MCF 10A (cell line): ENCODE results near the gene CCDC190. TPM values are rescaled to one million over a fixed set of nuclear protein-coding genes. Genes with fewer than 3 reads are reported as not detected.

Experiments
- Bru-seq: library from RNA; stranded (reverse); fragments of 400-500 nt; gene quantifications from one replicate; lab custom pipeline; 2021; lab: Mats Ljungman, UMichigan
- BruChase-seq, 2 experiments: library from RNA; stranded (reverse); fragments of 400-500 nt; gene quantifications; one replicate each; lab custom pipeline; 2021; lab: Mats Ljungman, UMichigan
- BruUV-seq: library from RNA; stranded (reverse); fragments of 400-500 nt; replicated peaks from 2 replicates; lab custom pipeline; 2021; lab: Mats Ljungman, UMichigan
- CTCF ChIA-PET: fragments of 300-600 bp; sonication (Branson Sonifier 250); formaldehyde crosslinking; extraction: SDS; loops from one replicate; lab custom pipeline; 2021; ENCODE audit warnings: antibody characterized with exemption, inconsistent platforms; lab: Yijun Ruan, JAX
- POLR2A ChIA-PET: fragments of 300-600, 350-650 bp; sonication (Branson Sonifier 250); formaldehyde crosslinking; extraction: SDS; loops from one replicate; lab custom pipeline; 2020; ENCODE audit warnings: antibody characterized with exemption, inconsistent platforms; lab: Yijun Ruan, JAX
- DNase-seq: peaks from one replicate; pipeline ENCODE4 v3.0.0-alpha.2; 2018; ENCODE audit not compliant: unreplicated experiment
- H3K27ac Mint-ChIP-seq: one replicate; pipeline ENCODE4 v1.8.0; 2022; ENCODE audit warnings: mild to moderate bottlenecking, low read depth, mixed read lengths; ENCODE audit not compliant: unreplicated experiment
- H3K27me3 Mint-ChIP-seq: one replicate; pipeline ENCODE4 v1.8.0; 2022; ENCODE audit warnings: mixed read lengths; ENCODE audit not compliant: insufficient read depth, unreplicated experiment
- H3K36me3 Mint-ChIP-seq: one replicate; pipeline ENCODE4 v1.8.0; 2022; ENCODE audit warnings: mild to moderate bottlenecking, moderate library complexity, mixed read lengths; ENCODE audit not compliant: insufficient read depth, unreplicated experiment
- H3K4me1 Mint-ChIP-seq: one replicate; pipeline ENCODE4 v1.8.0; 2022; ENCODE audit warnings: mixed read lengths; ENCODE audit not compliant: insufficient read depth, unreplicated experiment
- H3K4me3 Mint-ChIP-seq: one replicate; pipeline ENCODE4 v1.8.0; 2022; ENCODE audit warnings: mild to moderate bottlenecking, moderate library complexity, mixed read lengths; ENCODE audit not compliant: unreplicated experiment
- H3K9me3 Mint-ChIP-seq: one replicate; pipeline ENCODE4 v1.8.0; 2022; ENCODE audit warnings: mixed read lengths; ENCODE audit not compliant: unreplicated experiment
- CTCF ChIP-seq: fragments of 200-600 bp; IDR thresholded peaks from one replicate; pipeline ENCODE4 v1.8.0; 2022; ENCODE audit warnings: antibody characterized with exemption, mild to moderate bottlenecking; ENCODE audit not compliant: unreplicated experiment
- intact Hi-C: fragments of 100-400 bp; cut with micrococcal nuclease; formaldehyde crosslinking; loops from 2 replicates; pipeline ENCODE4 v1.14.1; 2022
- long read RNA-seq: library from polyadenylated mRNA; stranded (forward); transcript quantifications from one replicate; pipeline ENCODE4 v2.0.0, GENCODE V29; 2022
- total RNA-seq: library from RNA; stranded (reverse); gene quantifications from 2 replicates; pipeline ENCODE4 v1.2.3, GENCODE V29; 2022

CCDC190 gene, protein sequence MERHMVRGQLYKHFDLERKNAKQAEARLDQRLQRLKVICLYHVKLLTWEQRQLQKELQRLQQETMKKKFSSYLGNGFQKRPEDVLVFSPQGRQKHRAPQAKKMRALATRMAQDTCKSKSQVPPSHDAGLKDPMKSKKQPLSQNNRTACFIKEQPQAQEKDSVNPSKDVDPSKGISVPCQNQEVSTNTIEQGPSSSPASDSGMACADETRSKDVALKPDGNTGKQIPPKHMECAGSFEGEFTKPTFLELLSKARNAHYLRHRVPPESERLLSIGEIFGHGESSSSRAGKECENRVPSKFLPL
- total RNA-seq: not detected in 2 replicates
- percentile 6 among the genes with signal in this experiment for Bru-seq, nascent RNA
- not detected for BruChase-seq, experiment 1, labeled RNA remaining after a 6-hour chase
- percentile 9 among the genes with signal in this experiment for BruChase-seq, experiment 2, labeled RNA remaining after a 2-hour chase
- long read RNA-seq: 0 reads

DNA sequence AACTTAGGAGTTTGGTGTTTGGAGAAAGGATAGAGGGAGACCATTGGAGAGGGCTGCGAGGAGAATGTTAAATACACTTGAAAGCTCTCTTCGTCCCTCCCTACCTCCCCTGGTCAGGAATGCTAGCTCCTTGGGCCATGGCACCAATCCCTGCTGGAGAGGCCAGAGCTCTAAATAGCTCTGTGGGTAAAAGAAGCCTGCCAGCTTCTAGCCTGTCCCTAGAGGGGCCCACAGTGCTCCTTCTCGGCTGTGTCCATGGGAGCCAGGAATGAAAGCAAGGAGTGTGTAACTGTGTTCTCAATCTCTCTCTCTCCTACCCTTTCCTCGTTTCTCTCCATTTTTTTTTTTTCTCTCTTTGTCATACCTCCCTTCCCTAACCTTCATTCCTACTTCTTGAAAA lies at the start of gene CCDC190:
CCDC190 (minus strand) TSS at position 75 of the 400 bp plus-strand sequence. CDS start 1,529 bp downstream, outside the sequence.
- ChIA-PET POLR2A (interaction anchor here (0.6 to 0.8 kb wide), 2 partner anchors 331 to 461 kb away, joined by 3 to 4 read pairs; partner anchors contain the start of gene NUF2), CTCF (interaction anchor here (0.8 to 9.7 kb wide), 12 partner anchors 8 to 454 kb away, joined by 3 to 107 read pairs (median 6); partner anchors contain the start of gene RGS4)
- peaks cover 8% of the 10 kb centered on the region for H3K9me3 Mint-ChIP-seq
- no peak within 1 kb of the TSS for H3K4me3 Mint-ChIP-seq
- no peaks in the 10 kb centered on the region for H3K36me3 Mint-ChIP-seq
- TF ChIP-seq CTCF: no peak
- peaks cover 17% of the 10 kb centered on the region for H3K4me1 Mint-ChIP-seq
- intact Hi-C loops: no loop called here
- no peak within 1 kb of the TSS for H3K27ac Mint-ChIP-seq
- BruUV-seq: no TSS peak
- peaks cover 52% of the 10 kb centered on the region for H3K27me3 Mint-ChIP-seq
- DNase-seq: no peak

DNA sequence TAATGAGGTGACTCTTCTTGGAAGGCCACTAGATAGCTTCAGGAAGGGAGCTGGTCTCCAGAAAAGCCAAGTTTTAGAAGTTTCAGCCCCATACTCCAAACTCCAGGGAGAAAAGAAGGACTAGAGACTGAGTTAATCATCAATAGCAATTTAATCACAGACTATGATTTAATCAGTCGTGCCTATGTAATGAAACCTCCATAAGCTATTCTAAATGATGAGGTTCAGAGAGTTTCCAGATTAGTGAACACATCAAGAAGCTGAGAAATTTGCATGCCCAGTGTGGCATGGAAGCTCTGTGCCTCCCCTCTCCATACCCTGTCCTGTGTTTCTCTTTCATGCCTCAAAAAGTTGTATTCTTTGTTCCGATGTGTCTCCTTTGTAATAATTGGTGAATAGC lies 49.2 kb upstream of the CCDC190 start:
- no peak for TF ChIP-seq CTCF
- no peak overlapping the region for H3K4me3 Mint-ChIP-seq
- no peak overlapping the region for H3K27ac Mint-ChIP-seq
- no TSS peak for BruUV-seq
- no peak for DNase-seq
- ChIA-PET POLR2A (interaction anchor here (0.9 kb wide), 1 partner anchor 411 kb away, joined by 3 read pairs; no protein-coding TSS in a partner anchor), CTCF (interaction anchor here (0.6 to 1.8 kb wide), 10 partner anchors 10 to 1670 kb away, joined by 3 to 7 read pairs (median 4); no protein-coding TSS in a partner anchor)
- H3K4me1 Mint-ChIP-seq: peaks cover 22% of the 10 kb centered on the region
- H3K36me3 Mint-ChIP-seq: no peaks in the 10 kb centered on the region
- peaks cover 24% of the 10 kb centered on the region for H3K9me3 Mint-ChIP-seq
- H3K27me3 Mint-ChIP-seq: no peaks in the 10 kb centered on the region
- intact Hi-C loops: no loop called here

DNA sequence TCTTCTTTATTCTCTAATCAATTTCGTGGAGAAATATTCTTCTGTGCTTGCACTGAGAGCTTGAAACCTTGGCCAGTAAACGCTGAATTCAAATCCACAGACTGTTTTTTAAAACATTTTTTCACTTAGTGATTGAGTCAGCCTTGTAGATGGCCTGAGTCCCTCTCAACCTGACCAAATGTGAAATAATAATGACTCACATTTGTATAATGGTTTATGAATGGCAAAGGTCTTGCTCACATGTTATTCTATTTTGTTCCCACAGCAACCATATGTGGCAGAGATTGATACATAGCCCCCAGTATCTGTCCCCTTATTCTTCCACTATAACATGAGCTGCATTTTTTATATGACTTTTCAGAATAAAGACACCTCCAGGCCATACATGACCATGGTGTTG lies 47.8 kb upstream of the CCDC190 start:
- DNase-seq: peak; percentile 77
- no peaks in the 10 kb centered on the region for H3K36me3 Mint-ChIP-seq
- CTCF ChIA-PET: interaction anchor here (0.8 to 2.7 kb wide), 3 partner anchors 29 to 62 kb away, joined by 3 to 7 read pairs (median 7); no protein-coding TSS in a partner anchor
- H3K4me3 Mint-ChIP-seq: no peak overlapping the region
- POLR2A ChIA-PET: interaction anchor here (0.7 kb wide), 1 partner anchor 40 kb away, joined by 3 read pairs; no protein-coding TSS in a partner anchor
- peak overlapping the region; percentile 94 for H3K27ac Mint-ChIP-seq
- no peak for TF ChIP-seq CTCF
- H3K9me3 Mint-ChIP-seq: peaks cover 18% of the 10 kb centered on the region
- BruUV-seq: no TSS peak
- peaks cover 26% of the 10 kb centered on the region for H3K4me1 Mint-ChIP-seq
- H3K27me3 Mint-ChIP-seq: no peaks in the 10 kb centered on the region
- intact Hi-C loops: no loop called here

DNA sequence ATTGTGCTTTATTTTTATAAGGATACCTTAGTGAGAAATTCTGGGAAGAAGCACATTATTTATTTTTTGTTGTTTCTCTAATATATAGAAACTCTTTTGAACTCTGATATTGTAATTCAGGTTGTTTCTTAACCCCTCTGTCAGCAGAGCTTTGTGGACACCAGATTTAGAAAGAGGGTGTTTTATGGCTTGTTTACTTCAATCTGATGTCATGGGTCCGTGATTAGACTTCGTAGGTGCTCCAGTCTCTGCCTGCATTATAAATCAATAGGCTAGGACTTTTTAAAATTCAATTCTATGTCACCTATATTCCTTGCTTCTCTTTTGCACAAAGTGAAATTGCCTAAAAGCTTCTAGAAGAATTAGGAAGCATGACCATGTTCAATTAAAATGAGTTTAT lies 47.3 kb upstream of the CCDC190 start:
- H3K4me3 Mint-ChIP-seq: no peak overlapping the region
- H3K9me3 Mint-ChIP-seq: peaks cover 18% of the 10 kb centered on the region
- H3K4me1 Mint-ChIP-seq: peaks cover 26% of the 10 kb centered on the region
- no peaks in the 10 kb centered on the region for H3K36me3 Mint-ChIP-seq
- TF ChIP-seq CTCF: no peak
- POLR2A ChIA-PET: interaction anchor here (0.7 kb wide), 1 partner anchor 40 kb away, joined by 3 read pairs; no protein-coding TSS in a partner anchor
- BruUV-seq: no TSS peak
- DNase-seq: no peak
- CTCF ChIA-PET: interaction anchor here (0.8 to 2.7 kb wide), 3 partner anchors 30 to 61 kb away, joined by 3 to 7 read pairs (median 7); no protein-coding TSS in a partner anchor
- H3K27me3 Mint-ChIP-seq: no peaks in the 10 kb centered on the region
- peak overlapping the region; percentile 94 for H3K27ac Mint-ChIP-seq
- intact Hi-C loops: no loop called here
